Omental fat pad (tissue), 4 donors: ENCODE measurements around the gene TTC7B. TPM values are rescaled to one million over a fixed set of nuclear protein-coding genes. Genes with fewer than 3 reads are reported as not detected.
"Not testable (repeated sequence)": the region's sequence is repeated elsewhere in the genome, so short reads cannot be mapped to it uniquely, and the experiment has no call there.

Source experiments
- ATAC-seq: fragments of 150-250 bp; one replicate; pipeline ENCODE4 v1.9.1; 2016; ENCODE audit warnings: mild to moderate bottlenecking, moderate library complexity; ENCODE audit not compliant: low FRiP score
- DNase-seq: peaks from one replicate; pipeline ENCODE4 v3.0.0-alpha.2; 2019; ENCODE audit warnings: low spot score
- CTCF ChIP-seq, 3 donors: fragments of 450-650 bp; IDR thresholded peaks; one replicate each; pipeline ENCODE4 v1.5.1; 2016 to 2017; ENCODE audit warnings: antibody characterized with exemption in 3 of 3, mild to moderate bottlenecking in 3 of 3, moderate library complexity in 2 of 3
- total RNA-seq, 4 donors: library from RNA; depleted of rRNA; stranded (reverse); fragments of >200 nt; gene quantifications; one replicate each; pipeline ENCODE4 v1.1.0, GENCODE V29; 2016

Gene TTC7B
- total RNA-seq, 4 donors from 2014 or later = 31.9 to 56.3 (median 38.4) TPM

GRCh38 chr14:90842726-90843125 lies 26.5 kb upstream of the TTC7B start:
- DNase-seq (no peak), ATAC-seq (no peak)
- TF ChIP-seq CTCF (IDR thresholded peaks at IDR 0.05) = no peak

- DNase-seq, ATAC-seq: not testable (repeated sequence)
Measured at GRCh38 chr14:90840667-90841066, 24.4 kb upstream of the TTC7B start.

GRCh38 chr14:90839889-90840266 lies 23.6 kb upstream of the TTC7B start:
- ATAC-seq (no peak), DNase-seq (no peak)
- no peak for TF ChIP-seq CTCF (IDR thresholded peaks at IDR 0.05)

GRCh38 chr14:90839024-90839888 lies 23.0 kb upstream of the TTC7B start:
- TF ChIP-seq CTCF (IDR thresholded peaks at IDR 0.05) = no peak
- DNase-seq (no peak), ATAC-seq (peak; percentile 29)

GRCh38 chr14:90838531-90838930 lies 22.3 kb upstream of the TTC7B start:
- ATAC-seq, DNase-seq: not testable (repeated sequence)

- DNase-seq (no peak), ATAC-seq (no peak)
- no peak for TF ChIP-seq CTCF (IDR thresholded peaks at IDR 0.05)
Measured at GRCh38 chr14:90837355-90837754, 21.1 kb upstream of the TTC7B start.

GRCh38 chr14:90836692-90837063 lies 20.4 kb upstream of the TTC7B start:
- ATAC-seq (no peak), DNase-seq (no peak)
- TF ChIP-seq CTCF (IDR thresholded peaks at IDR 0.05) = no peak

GRCh38 chr14:90831821-90832220 lies 15.6 kb upstream of the TTC7B start:
- DNase-seq (no peak), ATAC-seq (no peak)
- no peak for TF ChIP-seq CTCF (IDR thresholded peaks at IDR 0.05)
